ENCODE results near the gene ZNF701. TPM values are rescaled to one million over a fixed set of nuclear protein-coding genes. Genes with fewer than 3 reads are reported as not detected.
A peak's percentile ranks its signal among the peaks of the same experiment; 100 is the strongest.

The ZNF701 gene
- total RNA-seq (2021; ENCODE audit: unreplicated experiment) (9.0 TPM), Bru-seq, nascent RNA (percentile 62 among the genes with signal in this experiment), BruChase-seq, experiment 1, labeled RNA remaining after a 6-hour chase (percentile 80 among the genes with signal in this experiment), BruChase-seq, experiment 2, labeled RNA remaining after a 2-hour chase (percentile 76 among the genes with signal in this experiment)
- polyA plus RNA-seq (2012), result 3.2 and 4.2 TPM in 2 replicates
- long read RNA-seq, partial matches to known transcripts, result 0 of 7 reads
- long read RNA-seq, other reads (novel, unspliced or antisense), result 3 of 7 reads

GRCh38 chr19:52570000-52570861 lies at the start of gene ZNF701:
Gene ZNF701 (plus strand): TSS chr19:52570287. CDS start chr19:52574148, 3,861 bp downstream.
- POLR2A ChIA-PET, result no interaction called here
- Histone ChIP-seq H3K9ac (ENCODE audit: low read length) (peak within 1 kb of the TSS; percentile 66), H3K9me3 (ENCODE audit: control insufficient read depth in 1 of 2, insufficient read depth in 1 of 2, low read depth in 1 of 2, low read length in 2 of 2) (peaks cover 0 to 5% of the 10 kb centered on the region in 2 experiments; a peak in 2 of 4 replicates), H4K20me1 (ENCODE audit: insufficient read depth) (no peaks in the 10 kb centered on the region), H3K79me2 (ENCODE audit: insufficient read depth, low read length) (no peaks in the 10 kb centered on the region), H3K27me3 (ENCODE audit: insufficient read depth, low read length) (no peaks in the 10 kb centered on the region), H3K9me2 (ENCODE audit: insufficient read depth) (no peaks in the 10 kb centered on the region), H3K4me2 (ENCODE audit: low read length) (peak within 1 kb of the TSS; percentile 88), H3K4me3 (replicated peaks in 1 of 2; ENCODE audit: low read depth in 1 of 2, low read length in 2 of 2) (peak within 1 kb of the TSS; percentile 67 to 69), H3K36me3 (ENCODE audit: control insufficient read depth in 1 of 2, insufficient read depth in 2 of 2, low read length in 2 of 2) (no peaks in the 10 kb centered on the region; a peak in 1 of 4 replicates), H3K27ac (ENCODE audit: low read depth, low read length) (peak within 1 kb of the TSS; percentile 69), H2AFZ (ENCODE audit: low read depth, low read length, poor library complexity, severe bottlenecking) (no peak within 1 kb of the TSS), H3K4me1 (ENCODE audit: control insufficient read depth in 1 of 2, insufficient read depth in 2 of 2, low read length in 2 of 2) (peaks cover 0 to 18% of the 10 kb centered on the region in 2 experiments; a peak in 2 of 4 replicates)
- DNase-seq (ENCODE audit: low read depth, low spot score) (peak; percentile 69), ATAC-seq (peak; percentile 99)
- CTCF ChIA-PET, result no interaction called here
- intact Hi-C loops (cut with micrococcal nuclease), result no loop called here
- TSS peak; percentile 74 for BruUV-seq (replicated peaks)
- RAD21 ChIA-PET (ENCODE audit: low non-redundant PET in 1 of 2, low total read pairs in 2 of 2, uncharacterized antibody in 2 of 2, unreplicated experiment in 2 of 2), result no interaction called here
- TF ChIP-seq EGR1 (IDR thresholded peaks at IDR 0.05; ENCODE audit: low read depth), result no peak
- TF ChIP-seq ZNF274 (IDR thresholded peaks at IDR 0.05; ENCODE audit: low read depth, low read length), result no peak
- no peak for TF ChIP-seq ZFX (IDR thresholded peaks at IDR 0.05)
- TF ChIP-seq POLR2AphosphoS5 (IDR thresholded peaks at IDR 0.05; ENCODE audit: low read depth, low read length), result peak; percentile 89
- no peak for TF ChIP-seq JUND (IDR thresholded peaks at IDR 0.05)
- no peak for TF ChIP-seq EZH2 (IDR thresholded peaks at IDR 0.05)
- TF ChIP-seq SRF (IDR thresholded peaks at IDR 0.05; ENCODE audit: low read depth), result peak; percentile 74
- TF ChIP-seq FOSL1 (IDR thresholded peaks at IDR 0.05; ENCODE audit: low read depth), result no peak
- 0 out of 2 replicates have a peak, but pooled peaks have one; percentile 1 for TF ChIP-seq RAD21 (IDR thresholded peaks at IDR 0.05; ENCODE audit: low read depth)
- no peak for TF ChIP-seq CBX3 (IDR thresholded peaks at IDR 0.05; ENCODE audit: low read depth)
- peak; percentile 95 for TF ChIP-seq ELF1 (IDR thresholded peaks at IDR 0.05; ENCODE audit: borderline replicate concordance, low read depth)
- no peak for TF ChIP-seq CTCF (IDR thresholded peaks at IDR 0.05 in 2 of 3, conservative IDR thresholded peaks at IDR 0.05 in 1 of 3; ENCODE audit: borderline replicate concordance in 1 of 3, insufficient read depth in 1 of 3, low read depth in 2 of 3, low read length in 2 of 3)
- TF ChIP-seq TCF7L2 (IDR thresholded peaks at IDR 0.05; ENCODE audit: borderline replicate concordance, extremely low read depth, insufficient read depth, insufficient read length), result no peak
